Body of pancreas (tissue), 4 donors: ENCODE results near the gene NUDT9.
"Not testable (repeated sequence)": the region's sequence is repeated elsewhere in the genome, so short reads cannot be mapped to it uniquely, and the experiment has no call there.

ENCODE experiments used
- POLR2A ChIP-seq, 3 donors: fragments of 450-650 bp; IDR thresholded peaks; one replicate each; pipeline ENCODE4 v1.6.1; 2016; ENCODE audit warnings: antibody characterized with exemption in 3 of 3, mild to moderate bottlenecking in 2 of 3
- TF ChIP-seq, protein P1 (sequence below), 7 experiments: fragments of 450-650 bp in 4 of 7; fragments of 200-600 bp in 3 of 7; sonication (generic) in 3 of 7; IDR thresholded peaks; one replicate each; pipeline ENCODE4 v1.5.1; 2016 to 2019; ENCODE audit warnings: antibody characterized with exemption in 7 of 7

GRCh38 chr4:87491851-87492250, 69.5 kb downstream of the NUDT9 start:
- TF ChIP-seq, protein P1, sequence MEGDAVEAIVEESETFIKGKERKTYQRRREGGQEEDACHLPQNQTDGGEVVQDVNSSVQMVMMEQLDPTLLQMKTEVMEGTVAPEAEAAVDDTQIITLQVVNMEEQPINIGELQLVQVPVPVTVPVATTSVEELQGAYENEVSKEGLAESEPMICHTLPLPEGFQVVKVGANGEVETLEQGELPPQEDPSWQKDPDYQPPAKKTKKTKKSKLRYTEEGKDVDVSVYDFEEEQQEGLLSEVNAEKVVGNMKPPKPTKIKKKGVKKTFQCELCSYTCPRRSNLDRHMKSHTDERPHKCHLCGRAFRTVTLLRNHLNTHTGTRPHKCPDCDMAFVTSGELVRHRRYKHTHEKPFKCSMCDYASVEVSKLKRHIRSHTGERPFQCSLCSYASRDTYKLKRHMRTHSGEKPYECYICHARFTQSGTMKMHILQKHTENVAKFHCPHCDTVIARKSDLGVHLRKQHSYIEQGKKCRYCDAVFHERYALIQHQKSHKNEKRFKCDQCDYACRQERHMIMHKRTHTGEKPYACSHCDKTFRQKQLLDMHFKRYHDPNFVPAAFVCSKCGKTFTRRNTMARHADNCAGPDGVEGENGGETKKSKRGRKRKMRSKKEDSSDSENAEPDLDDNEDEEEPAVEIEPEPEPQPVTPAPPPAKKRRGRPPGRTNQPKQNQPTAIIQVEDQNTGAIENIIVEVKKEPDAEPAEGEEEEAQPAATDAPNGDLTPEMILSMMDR (IDR thresholded peaks at IDR 0.05), result not testable (repeated sequence)
- TF ChIP-seq POLR2A (IDR thresholded peaks at IDR 0.05), result not testable (repeated sequence)
